ENCODE results near the gene NMNAT2.

NMNAT2 gene

DNA sequence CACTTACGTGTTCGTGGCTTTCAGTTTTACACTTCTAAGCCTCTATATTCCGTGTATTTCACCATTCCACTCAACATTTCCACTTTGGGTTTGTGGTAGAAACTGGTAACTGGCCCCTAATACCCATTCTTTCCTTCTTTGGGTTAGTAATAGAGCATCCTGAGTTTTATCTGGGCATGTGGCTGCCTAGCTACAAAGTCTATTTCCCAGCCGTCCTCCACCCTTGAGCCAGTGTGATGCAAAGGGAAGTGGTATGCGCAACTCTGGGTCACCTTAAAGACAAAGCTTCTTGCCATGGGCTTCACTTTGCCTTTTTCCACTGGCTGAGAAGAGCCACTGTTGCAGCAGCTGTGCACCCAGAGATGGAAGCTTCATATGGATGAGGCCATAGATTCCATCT is 158.3 kb downstream of the NMNAT2 start:
- no peak for TF ChIP-seq CTCF (IDR thresholded peaks at IDR 0.05; ENCODE audit: insufficient read depth, low read length, missing control alignments)
- DNase-seq (ENCODE audit: low read depth, low spot score), result no peak
- ChIA-PET CTCF (interaction anchor here (1.3 to 1.9 kb wide), 2 partner anchors 18 to 20 kb away, joined by 3 to 6 read pairs; no protein-coding TSS in a partner anchor), POLR2A (no interaction called here)
- no peak overlapping the region for H3K4me3 ChIP-seq (ENCODE audit: low read depth, low read length)

GRCh38 chr1:183255073-183255472 is 163.1 kb downstream of the NMNAT2 start:
- no peak for DNase-seq (ENCODE audit: low read depth, low spot score)
- H3K4me3 ChIP-seq (ENCODE audit: low read depth, low read length), result no peak overlapping the region
- POLR2A ChIA-PET, result no interaction called here
- no peak for TF ChIP-seq CTCF (IDR thresholded peaks at IDR 0.05; ENCODE audit: insufficient read depth, low read length, missing control alignments)
- CTCF ChIA-PET, result interaction anchor here (4.7 kb wide), 1 partner anchor 20 kb away, joined by 25 read pairs; no protein-coding TSS in a partner anchor

- CTCF ChIA-PET, result no interaction called here
- TF ChIP-seq CTCF (IDR thresholded peaks at IDR 0.05; ENCODE audit: insufficient read depth, low read length, missing control alignments), result no peak
- no peak for DNase-seq (ENCODE audit: low read depth, low spot score)
- POLR2A ChIA-PET, result no interaction called here
- no peak overlapping the region for H3K4me3 ChIP-seq (ENCODE audit: low read depth, low read length)
These were observed 166.2 kb downstream of the NMNAT2 start for GRCh38 chr1:183251959-183252450.

GRCh38 chr1:183251101-183251958 is 166.8 kb downstream of the NMNAT2 start:
- TF ChIP-seq CTCF (IDR thresholded peaks at IDR 0.05; ENCODE audit: insufficient read depth, low read length, missing control alignments), result no peak
- no peak overlapping the region for H3K4me3 ChIP-seq (ENCODE audit: low read depth, low read length)
- POLR2A ChIA-PET, result no interaction called here
- DNase-seq (ENCODE audit: low read depth, low spot score), result no peak
- CTCF ChIA-PET, result interaction anchor here (3.1 kb wide), 1 partner anchor 16 kb away, joined by 13 read pairs; no protein-coding TSS in a partner anchor

GRCh38 chr1:183249941-183250452 is 168.2 kb downstream of the NMNAT2 start:
- POLR2A ChIA-PET, result no interaction called here
- H3K4me3 ChIP-seq (ENCODE audit: low read depth, low read length), result no peak overlapping the region
- CTCF ChIA-PET, result interaction anchor here (3.1 kb wide), 1 partner anchor 15 kb away, joined by 13 read pairs; no protein-coding TSS in a partner anchor
- no peak for TF ChIP-seq CTCF (IDR thresholded peaks at IDR 0.05; ENCODE audit: insufficient read depth, low read length, missing control alignments)
- DNase-seq (ENCODE audit: low read depth, low spot score), result no peak

DNA sequence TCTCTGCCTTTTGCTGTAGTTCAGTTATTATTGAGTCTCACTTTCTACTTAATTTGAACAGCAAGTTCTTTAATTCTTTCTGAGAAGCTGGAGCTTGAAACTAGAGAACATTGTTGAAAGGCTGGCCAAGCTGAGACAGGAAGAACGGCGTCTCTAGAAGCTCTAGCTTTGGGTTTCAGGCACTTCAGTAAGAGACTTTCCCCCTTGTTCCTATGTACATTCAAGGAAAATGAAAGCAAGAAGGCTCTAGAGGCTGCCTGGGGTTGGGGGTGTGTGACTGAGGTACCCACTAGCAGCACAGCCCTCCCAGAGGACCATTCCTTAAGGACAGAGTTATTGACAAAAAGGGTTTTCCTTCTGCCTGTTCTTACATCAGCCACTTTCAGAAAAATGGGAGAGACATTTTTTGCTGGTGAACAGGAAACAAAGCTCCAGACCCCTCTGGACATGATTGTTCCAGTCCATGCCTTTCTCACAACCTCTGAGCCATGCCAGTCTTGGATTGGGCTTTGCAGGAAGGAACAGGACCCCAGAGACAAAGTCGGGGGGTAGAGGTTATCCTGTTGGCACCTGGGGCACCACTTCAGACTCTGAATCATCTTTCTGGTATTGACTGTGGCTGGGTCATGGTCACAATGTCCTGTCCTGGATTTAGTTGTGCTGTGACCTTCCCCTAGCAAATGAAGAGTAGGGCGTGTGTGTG is 169.0 kb downstream of the NMNAT2 start:
- CTCF ChIA-PET, result interaction anchor here (3.1 to 4.0 kb wide), 2 partner anchors 11 to 14 kb away, joined by 13 to 25 read pairs; no protein-coding TSS in a partner anchor
- TF ChIP-seq CTCF (IDR thresholded peaks at IDR 0.05; ENCODE audit: insufficient read depth, low read length, missing control alignments), result no peak
- POLR2A ChIA-PET, result no interaction called here
- DNase-seq (ENCODE audit: low read depth, low spot score), result no peak
- no peak overlapping the region for H3K4me3 ChIP-seq (ENCODE audit: low read depth, low read length)

All from AG04449 (cell line).